ENCODE measurements around the gene FXYD1.

FXYD1 gene

DNA sequence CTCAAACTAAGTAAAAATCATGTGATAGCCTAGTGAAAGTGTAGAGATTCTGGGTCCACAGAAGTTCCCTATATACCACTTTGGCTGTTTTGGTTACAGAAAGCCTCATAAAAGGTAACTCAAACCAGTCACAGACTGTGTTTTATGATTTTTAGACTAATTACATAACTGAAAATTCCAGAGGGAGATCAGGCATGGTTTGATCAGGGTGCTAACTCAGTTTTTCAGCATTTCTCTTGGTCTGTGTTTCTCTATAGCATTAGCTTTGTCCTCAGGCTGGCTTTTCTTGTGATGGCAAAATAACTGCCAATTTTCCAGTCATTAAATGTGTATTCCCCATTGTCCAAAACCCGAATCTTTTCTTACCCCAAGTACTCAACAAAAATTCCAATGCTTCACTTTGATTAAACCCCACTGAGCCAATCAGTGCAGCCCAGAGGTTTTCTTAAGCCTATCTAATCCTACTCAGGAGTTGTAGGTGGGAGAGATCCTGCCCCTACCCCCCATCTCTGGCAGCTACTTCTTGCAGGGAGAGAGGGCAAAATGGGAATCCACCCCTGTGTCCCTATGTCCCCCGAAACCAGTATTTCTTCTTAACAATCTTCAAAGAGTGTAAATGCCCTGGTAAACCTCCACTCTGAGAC, 31.6 kb upstream of the FXYD1 start (continued):
- TF ChIP-seq, protein P1, sequence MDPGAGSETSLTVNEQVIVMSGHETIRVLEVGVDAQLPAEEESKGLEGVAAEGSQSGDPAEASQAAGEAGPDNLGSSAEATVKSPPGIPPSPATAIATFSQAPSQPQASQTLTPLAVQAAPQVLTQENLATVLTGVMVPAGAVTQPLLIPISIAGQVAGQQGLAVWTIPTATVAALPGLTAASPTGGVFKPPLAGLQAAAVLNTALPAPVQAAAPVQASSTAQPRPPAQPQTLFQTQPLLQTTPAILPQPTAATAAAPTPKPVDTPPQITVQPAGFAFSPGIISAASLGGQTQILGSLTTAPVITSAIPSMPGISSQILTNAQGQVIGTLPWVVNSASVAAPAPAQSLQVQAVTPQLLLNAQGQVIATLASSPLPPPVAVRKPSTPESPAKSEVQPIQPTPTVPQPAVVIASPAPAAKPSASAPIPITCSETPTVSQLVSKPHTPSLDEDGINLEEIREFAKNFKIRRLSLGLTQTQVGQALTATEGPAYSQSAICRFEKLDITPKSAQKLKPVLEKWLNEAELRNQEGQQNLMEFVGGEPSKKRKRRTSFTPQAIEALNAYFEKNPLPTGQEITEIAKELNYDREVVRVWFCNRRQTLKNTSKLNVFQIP (CRISPR knock-in tag; IDR thresholded peaks at IDR 0.05; ENCODE audit: borderline replicate concordance, low read depth): no peak
- no peak for TF ChIP-seq ZFP3 (CRISPR knock-in tag; IDR thresholded peaks at IDR 0.05)
- no peak for TF ChIP-seq OSR1 (CRISPR knock-in tag; IDR thresholded peaks at IDR 0.05)
- no peak for TF ChIP-seq ZNF565 (CRISPR knock-in tag; conservative IDR thresholded peaks at IDR 0.05; ENCODE audit: low read depth)
- TF ChIP-seq SNAI2 (CRISPR knock-in tag; IDR thresholded peaks at IDR 0.05): no peak

DNA sequence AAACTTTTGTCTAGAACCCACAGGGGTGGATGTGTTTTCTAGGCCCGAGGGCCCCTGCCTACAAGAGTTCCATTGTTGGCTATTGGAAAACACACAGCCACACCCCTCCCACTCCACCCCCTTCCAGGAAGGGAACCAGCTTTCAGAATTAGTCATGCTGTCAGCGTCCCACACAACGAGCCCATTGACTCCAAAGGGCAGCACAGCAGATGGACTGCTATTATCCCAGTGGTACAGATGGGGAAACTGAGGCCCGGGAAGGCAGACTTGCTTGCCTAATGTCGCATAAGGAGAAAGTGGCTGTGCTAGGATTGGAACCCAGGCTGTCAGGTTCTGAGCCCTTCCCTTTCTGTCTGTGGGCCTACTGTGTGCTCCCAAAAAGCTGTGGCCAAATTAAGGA, 31.1 kb upstream of the FXYD1 start:
- no peak for ATAC-seq
- TF ChIP-seq, protein P2, sequence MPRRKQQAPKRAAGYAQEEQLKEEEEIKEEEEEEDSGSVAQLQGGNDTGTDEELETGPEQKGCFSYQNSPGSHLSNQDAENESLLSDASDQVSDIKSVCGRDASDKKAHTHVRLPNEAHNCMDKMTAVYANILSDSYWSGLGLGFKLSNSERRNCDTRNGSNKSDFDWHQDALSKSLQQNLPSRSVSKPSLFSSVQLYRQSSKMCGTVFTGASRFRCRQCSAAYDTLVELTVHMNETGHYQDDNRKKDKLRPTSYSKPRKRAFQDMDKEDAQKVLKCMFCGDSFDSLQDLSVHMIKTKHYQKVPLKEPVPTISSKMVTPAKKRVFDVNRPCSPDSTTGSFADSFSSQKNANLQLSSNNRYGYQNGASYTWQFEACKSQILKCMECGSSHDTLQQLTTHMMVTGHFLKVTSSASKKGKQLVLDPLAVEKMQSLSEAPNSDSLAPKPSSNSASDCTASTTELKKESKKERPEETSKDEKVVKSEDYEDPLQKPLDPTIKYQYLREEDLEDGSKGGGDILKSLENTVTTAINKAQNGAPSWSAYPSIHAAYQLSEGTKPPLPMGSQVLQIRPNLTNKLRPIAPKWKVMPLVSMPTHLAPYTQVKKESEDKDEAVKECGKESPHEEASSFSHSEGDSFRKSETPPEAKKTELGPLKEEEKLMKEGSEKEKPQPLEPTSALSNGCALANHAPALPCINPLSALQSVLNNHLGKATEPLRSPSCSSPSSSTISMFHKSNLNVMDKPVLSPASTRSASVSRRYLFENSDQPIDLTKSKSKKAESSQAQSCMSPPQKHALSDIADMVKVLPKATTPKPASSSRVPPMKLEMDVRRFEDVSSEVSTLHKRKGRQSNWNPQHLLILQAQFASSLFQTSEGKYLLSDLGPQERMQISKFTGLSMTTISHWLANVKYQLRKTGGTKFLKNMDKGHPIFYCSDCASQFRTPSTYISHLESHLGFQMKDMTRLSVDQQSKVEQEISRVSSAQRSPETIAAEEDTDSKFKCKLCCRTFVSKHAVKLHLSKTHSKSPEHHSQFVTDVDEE (CRISPR knock-in tag; IDR thresholded peaks at IDR 0.05): no peak
- TF ChIP-seq SNAI2 (CRISPR knock-in tag; IDR thresholded peaks at IDR 0.05): no peak
- no peak for TF ChIP-seq RARB (CRISPR knock-in tag; IDR thresholded peaks at IDR 0.05)
- TF ChIP-seq ZFP30 (CRISPR knock-in tag; IDR thresholded peaks at IDR 0.05): no peak
- TF ChIP-seq, protein P3, sequence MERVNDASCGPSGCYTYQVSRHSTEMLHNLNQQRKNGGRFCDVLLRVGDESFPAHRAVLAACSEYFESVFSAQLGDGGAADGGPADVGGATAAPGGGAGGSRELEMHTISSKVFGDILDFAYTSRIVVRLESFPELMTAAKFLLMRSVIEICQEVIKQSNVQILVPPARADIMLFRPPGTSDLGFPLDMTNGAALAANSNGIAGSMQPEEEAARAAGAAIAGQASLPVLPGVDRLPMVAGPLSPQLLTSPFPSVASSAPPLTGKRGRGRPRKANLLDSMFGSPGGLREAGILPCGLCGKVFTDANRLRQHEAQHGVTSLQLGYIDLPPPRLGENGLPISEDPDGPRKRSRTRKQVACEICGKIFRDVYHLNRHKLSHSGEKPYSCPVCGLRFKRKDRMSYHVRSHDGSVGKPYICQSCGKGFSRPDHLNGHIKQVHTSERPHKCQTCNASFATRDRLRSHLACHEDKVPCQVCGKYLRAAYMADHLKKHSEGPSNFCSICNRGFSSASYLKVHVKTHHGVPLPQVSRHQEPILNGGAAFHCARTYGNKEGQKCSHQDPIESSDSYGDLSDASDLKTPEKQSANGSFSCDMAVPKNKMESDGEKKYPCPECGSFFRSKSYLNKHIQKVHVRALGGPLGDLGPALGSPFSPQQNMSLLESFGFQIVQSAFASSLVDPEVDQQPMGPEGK (CRISPR knock-in tag; IDR thresholded peaks at IDR 0.05; ENCODE audit: borderline replicate concordance): no peak
- no peak for TF ChIP-seq ZNF8 (CRISPR knock-in tag; IDR thresholded peaks at IDR 0.05)
- TF ChIP-seq GLIS3 (CRISPR knock-in tag; IDR thresholded peaks at IDR 0.05): no peak
- no peak for TF ChIP-seq TCF4 (CRISPR knock-in tag; IDR thresholded peaks at IDR 0.05; ENCODE audit: borderline replicate concordance)
- TF ChIP-seq, protein P4, sequence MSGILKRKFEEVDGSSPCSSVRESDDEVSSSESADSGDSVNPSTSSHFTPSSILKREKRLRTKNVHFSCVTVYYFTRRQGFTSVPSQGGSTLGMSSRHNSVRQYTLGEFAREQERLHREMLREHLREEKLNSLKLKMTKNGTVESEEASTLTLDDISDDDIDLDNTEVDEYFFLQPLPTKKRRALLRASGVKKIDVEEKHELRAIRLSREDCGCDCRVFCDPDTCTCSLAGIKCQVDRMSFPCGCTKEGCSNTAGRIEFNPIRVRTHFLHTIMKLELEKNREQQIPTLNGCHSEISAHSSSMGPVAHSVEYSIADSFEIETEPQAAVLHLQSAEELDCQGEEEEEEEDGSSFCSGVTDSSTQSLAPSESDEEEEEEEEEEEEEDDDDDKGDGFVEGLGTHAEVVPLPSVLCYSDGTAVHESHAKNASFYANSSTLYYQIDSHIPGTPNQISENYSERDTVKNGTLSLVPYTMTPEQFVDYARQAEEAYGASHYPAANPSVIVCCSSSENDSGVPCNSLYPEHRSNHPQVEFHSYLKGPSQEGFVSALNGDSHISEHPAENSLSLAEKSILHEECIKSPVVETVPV (CRISPR knock-in tag; IDR thresholded peaks at IDR 0.05): no peak
- TF ChIP-seq TOX (CRISPR knock-in tag; IDR thresholded peaks at IDR 0.05; ENCODE audit: borderline replicate concordance): no peak
- TF ChIP-seq ZC3H10 (CRISPR knock-in tag; IDR thresholded peaks at IDR 0.05): no peak
- no peak for TF ChIP-seq ESRRG (CRISPR knock-in tag; IDR thresholded peaks at IDR 0.05)
- no peak for TF ChIP-seq PPARA (CRISPR knock-in tag; IDR thresholded peaks at IDR 0.05; ENCODE audit: borderline replicate concordance)
- TF ChIP-seq, protein P1 (CRISPR knock-in tag; IDR thresholded peaks at IDR 0.05; ENCODE audit: borderline replicate concordance, low read depth): no peak

DNA sequence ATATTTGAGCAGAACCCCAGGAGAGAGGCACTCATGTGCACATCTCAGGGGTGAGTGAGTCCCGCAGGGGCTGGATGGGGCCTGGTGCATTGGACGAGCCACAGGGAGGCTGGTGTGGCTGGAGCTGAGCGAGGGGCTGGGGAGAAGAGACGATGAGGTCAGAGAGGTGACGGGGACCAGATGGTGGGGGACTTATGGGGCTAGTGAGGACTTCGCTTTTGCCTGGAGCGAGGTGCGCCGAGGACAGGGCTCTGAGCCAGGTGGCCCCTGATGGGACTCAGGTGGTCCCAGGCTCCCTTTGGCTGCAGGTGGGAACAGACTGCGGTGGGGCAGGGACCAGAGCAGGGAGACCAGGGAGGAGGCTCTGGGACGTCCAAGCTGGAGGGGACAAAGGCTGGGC, 29.9 kb upstream of the FXYD1 start:
- no peak for ATAC-seq
- TF ChIP-seq ZNF565 (CRISPR knock-in tag; conservative IDR thresholded peaks at IDR 0.05; ENCODE audit: low read depth) (no peak), CSDC2 (CRISPR knock-in tag; IDR thresholded peaks at IDR 0.05) (no peak), TOX (CRISPR knock-in tag; IDR thresholded peaks at IDR 0.05; ENCODE audit: borderline replicate concordance) (no peak), BACH2 (CRISPR knock-in tag; IDR thresholded peaks at IDR 0.05; ENCODE audit: borderline replicate concordance) (no peak), ZC3H10 (CRISPR knock-in tag; IDR thresholded peaks at IDR 0.05) (no peak), ARNTL (CRISPR knock-in tag; IDR thresholded peaks at IDR 0.05; ENCODE audit: borderline replicate concordance, low read depth) (no peak), ESRRG (CRISPR knock-in tag; IDR thresholded peaks at IDR 0.05) (no peak), ZFP30 (CRISPR knock-in tag; IDR thresholded peaks at IDR 0.05) (no peak), RARB (CRISPR knock-in tag; IDR thresholded peaks at IDR 0.05) (no peak), SNAI2 (CRISPR knock-in tag; IDR thresholded peaks at IDR 0.05) (no peak)
- TF ChIP-seq, protein P5, sequence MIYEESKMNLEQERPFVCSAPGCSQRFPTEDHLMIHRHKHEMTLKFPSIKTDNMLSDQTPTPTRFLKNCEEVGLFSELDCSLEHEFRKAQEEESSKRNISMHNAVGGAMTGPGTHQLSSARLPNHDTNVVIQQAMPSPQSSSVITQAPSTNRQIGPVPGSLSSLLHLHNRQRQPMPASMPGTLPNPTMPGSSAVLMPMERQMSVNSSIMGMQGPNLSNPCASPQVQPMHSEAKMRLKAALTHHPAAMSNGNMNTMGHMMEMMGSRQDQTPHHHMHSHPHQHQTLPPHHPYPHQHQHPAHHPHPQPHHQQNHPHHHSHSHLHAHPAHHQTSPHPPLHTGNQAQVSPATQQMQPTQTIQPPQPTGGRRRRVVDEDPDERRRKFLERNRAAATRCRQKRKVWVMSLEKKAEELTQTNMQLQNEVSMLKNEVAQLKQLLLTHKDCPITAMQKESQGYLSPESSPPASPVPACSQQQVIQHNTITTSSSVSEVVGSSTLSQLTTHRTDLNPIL (CRISPR knock-in tag; IDR thresholded peaks at IDR 0.05; ENCODE audit: low read depth): no peak
- TF ChIP-seq, protein P3 (CRISPR knock-in tag; IDR thresholded peaks at IDR 0.05; ENCODE audit: borderline replicate concordance): no peak
- TF ChIP-seq, protein P2 (CRISPR knock-in tag; IDR thresholded peaks at IDR 0.05): no peak

All from SK-N-SH treated with all-trans-retinoic acid at 6 μM for 48 hours (cell line).